GM18499 (cell line): ENCODE results near the gene HPCAL1.

Source experiments
- ATAC-seq: cut with Tn5 transposase; IDR thresholded peaks from one replicate; pipeline ENCODE4 v1.9.1; 2021; ENCODE audit warnings: moderate number of reproducible peaks; ENCODE audit not compliant: insufficient read depth, unreplicated experiment

The HPCAL1 gene

GRCh38 chr2:10346929-10347561 lies 44.3 kb downstream of the HPCAL1 start:
- no peak for ATAC-seq

GRCh38 chr2:10347562-10347948 lies 44.9 kb downstream of the HPCAL1 start:
- ATAC-seq, result no peak

- no peak for ATAC-seq
Observed at GRCh38 chr2:10348891-10349290, 46.2 kb downstream of the HPCAL1 start.

- ATAC-seq, result no peak
Observed at GRCh38 chr2:10350761-10351160, 48.1 kb downstream of the HPCAL1 start.

- no peak for ATAC-seq
Observed at GRCh38 chr2:10352361-10352760, 49.7 kb downstream of the HPCAL1 start.

- ATAC-seq, result no peak
Observed at GRCh38 chr2:10352972-10353371, 50.3 kb downstream of the HPCAL1 start.

GRCh38 chr2:10353931-10354330 lies 51.2 kb downstream of the HPCAL1 start:
- ATAC-seq, result no peak

GRCh38 chr2:10354399-10354798 lies 51.7 kb downstream of the HPCAL1 start:
- no peak for ATAC-seq

- no peak for ATAC-seq
Observed at GRCh38 chr2:10355471-10356438, 53.1 kb downstream of the HPCAL1 start.

GRCh38 chr2:10356439-10356811 lies 53.7 kb downstream of the HPCAL1 start:
- no peak for ATAC-seq

- ATAC-seq, result no peak
Observed at GRCh38 chr2:10357193-10358169, 54.8 kb downstream of the HPCAL1 start.

GRCh38 chr2:10359246-10359645 lies 56.5 kb downstream of the HPCAL1 start:
- ATAC-seq, result no peak

GRCh38 chr2:10359731-10360329 lies 57.1 kb downstream of the HPCAL1 start:
- ATAC-seq, result no peak

- no peak for ATAC-seq
Observed at GRCh38 chr2:10360460-10360849, 57.8 kb downstream of the HPCAL1 start.

- no peak for ATAC-seq
Observed at GRCh38 chr2:10360850-10361588, 58.3 kb downstream of the HPCAL1 start.

GRCh38 chr2:10362096-10362897 lies 59.6 kb downstream of the HPCAL1 start:
- no peak for ATAC-seq

GRCh38 chr2:10362898-10363454 lies 60.3 kb downstream of the HPCAL1 start:
- ATAC-seq, result no peak

- no peak for ATAC-seq
Observed at GRCh38 chr2:10363861-10364610, 61.3 kb downstream of the HPCAL1 start.
